A673 (cell line): ENCODE data around the gene DENND1A. TPM values are rescaled to one million over a fixed set of nuclear protein-coding genes. Genes with fewer than 3 reads are reported as not detected.

ENCODE experiments used
- BruUV-seq: library from RNA; stranded (reverse); fragments of 400-500 nt; replicated peaks from 2 replicates; lab custom pipeline; 2021; lab: Mats Ljungman, UMichigan
- CTCF ChIA-PET: fragments of 300-600 bp; sonication (Branson Sonifier 250); formaldehyde crosslinking; loops from one replicate; lab custom pipeline; 2022; ENCODE audit warnings: antibody characterized with exemption; lab: Charles Lee
- POLR2A ChIA-PET: fragments of 300-600 bp; sonication (Branson Sonifier 250); formaldehyde crosslinking; loops from one replicate; lab custom pipeline; 2022; ENCODE audit warnings: antibody characterized with exemption; ENCODE audit not compliant: low non-redundant PET; lab: Charles Lee
- DNase-seq: peaks from one replicate; pipeline ENCODE4 v3.0.0-alpha.2; 2015; ENCODE audit warnings: low spot score
- H3K27ac ChIP-seq: fragments of 200-600 bp; sonication (generic); 2 replicates; pipeline ENCODE4 v1.5.1; 2016; ENCODE audit warnings: mixed run types, low read depth, mild to moderate bottlenecking, mixed read lengths, antibody characterized with exemption, low read length; ENCODE audit not compliant: poor library complexity, severe bottlenecking
- H3K27me3 ChIP-seq: fragments of 200-600 bp; sonication (generic); replicated peaks from 2 replicates; pipeline ENCODE4 v1.6.1; 2017; ENCODE audit warnings: mixed run types, low read depth, mild to moderate bottlenecking, mixed read lengths, antibody characterized with exemption, low read length; ENCODE audit not compliant: insufficient read depth, poor library complexity
- H3K36me3 ChIP-seq: fragments of 200-600 bp; sonication (generic); 2 replicates; pipeline ENCODE4 v1.6.1; 2016; ENCODE audit warnings: mixed run types, mild to moderate bottlenecking, mixed read lengths, antibody characterized with exemption, low read length; ENCODE audit not compliant: insufficient read depth, poor library complexity, severe bottlenecking
- H3K4me1 ChIP-seq: fragments of 200-600 bp; sonication (generic); 2 replicates; pipeline ENCODE4 v1.6.1; 2017; ENCODE audit warnings: mixed run types, mild to moderate bottlenecking, mixed read lengths, antibody characterized with exemption, low read length; ENCODE audit not compliant: insufficient read depth, poor library complexity, severe bottlenecking
- H3K4me3 ChIP-seq: fragments of 200-600 bp; sonication (generic); 2 replicates; pipeline ENCODE4 v1.5.1; 2016; ENCODE audit warnings: low read depth, mixed run types, mild to moderate bottlenecking, mixed read lengths, low read length; ENCODE audit not compliant: poor library complexity, severe bottlenecking
- H3K9me3 ChIP-seq: fragments of 200-600 bp; sonication (generic); 2 replicates; pipeline ENCODE4 v1.6.1; 2016; ENCODE audit warnings: mixed run types, low read depth, mild to moderate bottlenecking, mixed read lengths, antibody characterized with exemption, low read length; ENCODE audit not compliant: poor library complexity, severe bottlenecking
- CTCF ChIP-seq: fragments of 300-800, 200-600 bp; sonication (generic); conservative IDR thresholded peaks from 2 replicates; pipeline ENCODE4 v1.5.1; 2017; ENCODE audit warnings: low read depth, mild to moderate bottlenecking, antibody characterized with exemption, low read length, moderate library complexity, mixed read lengths
- EZH2 ChIP-seq: fragments of 200-600 bp; sonication (generic); IDR thresholded peaks from 2 replicates; pipeline ENCODE4 v1.6.1; 2017; ENCODE audit warnings: borderline replicate concordance, low read depth, mild to moderate bottlenecking, mixed read lengths, antibody characterized with exemption, low read length; ENCODE audit not compliant: poor library complexity, severe bottlenecking
- intact Hi-C: fragments of 100-400 bp; cut with micrococcal nuclease; formaldehyde crosslinking; loops from one replicate; pipeline ENCODE4 v1.10.0; 2022; ENCODE audit not compliant: unreplicated experiment
- total RNA-seq: library from RNA; stranded (reverse); gene quantifications from 2 replicates; pipeline ENCODE4 v1.2.3, GENCODE V29; 2021

Gene DENND1A
- total RNA-seq, 1 experiment from 2014 or later: 12.0 TPM

DNA sequence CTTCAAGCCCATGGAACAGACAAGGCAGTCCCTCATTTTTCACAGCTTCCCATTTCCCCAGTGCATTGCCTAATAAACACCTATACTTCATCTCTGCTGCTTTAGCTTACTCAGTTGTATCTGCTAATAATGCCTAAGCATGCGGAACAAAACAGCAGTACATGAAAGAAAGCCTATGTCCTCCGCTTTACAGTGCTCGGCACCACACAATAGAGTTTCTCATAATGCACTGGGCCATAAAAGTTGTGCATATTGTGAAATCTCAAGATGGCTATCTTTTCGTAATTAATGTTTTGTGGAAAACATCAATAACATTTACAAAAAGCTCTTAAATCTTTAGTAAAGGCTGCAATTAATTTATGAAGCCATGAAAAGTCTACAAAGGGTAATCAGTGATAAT lies 69.3 kb downstream of the DENND1A start:
- no TSS peak for BruUV-seq
- POLR2A ChIA-PET: no interaction called here
- intact Hi-C loops: loop anchor here (10.0 kb wide), 1 partner anchor 144 kb away; no protein-coding TSS in a partner anchor

DNA sequence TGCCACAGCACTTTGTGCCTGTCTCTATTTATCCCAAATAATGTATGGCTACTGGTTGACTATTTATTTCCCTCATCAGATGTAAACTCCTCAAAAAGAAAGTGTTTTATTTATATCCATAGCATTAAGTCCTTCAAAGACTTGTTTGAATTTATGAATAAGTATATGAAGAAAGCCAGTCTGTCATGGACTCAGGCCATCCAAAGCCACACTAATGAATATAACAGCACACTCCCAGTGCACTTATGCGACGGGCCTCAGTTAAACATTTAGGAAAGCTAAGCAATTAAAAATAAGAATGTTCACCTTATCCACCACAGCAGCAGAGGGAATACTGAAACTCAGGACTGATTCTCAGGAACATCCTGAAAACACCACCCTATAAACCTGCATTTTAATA lies 77.5 kb downstream of the DENND1A start:
- no peak for DNase-seq
- Histone ChIP-seq H3K27ac (no peak overlapping the region), H3K4me1 (no peaks in the 10 kb centered on the region), H3K36me3 (no peaks in the 10 kb centered on the region), H3K9me3 (peaks cover 2% of the 10 kb centered on the region), H3K4me3 (no peak overlapping the region), H3K27me3 (peaks cover 54% of the 10 kb centered on the region)
- intact Hi-C loops: no loop called here
- BruUV-seq: no TSS peak
- CTCF ChIA-PET: no interaction called here
- POLR2A ChIA-PET: no interaction called here
- no peak for TF ChIP-seq CTCF
- TF ChIP-seq EZH2: no peak

More for the DNA sequence above, 69.3 kb downstream of the DENND1A start:
- H3K36me3 ChIP-seq: no peaks in the 10 kb centered on the region
- no peak overlapping the region for H3K4me3 ChIP-seq
- H3K9me3 ChIP-seq: no peaks in the 10 kb centered on the region
- CTCF ChIA-PET: no interaction called here
- H3K27me3 ChIP-seq: peaks cover 81% of the 10 kb centered on the region
- TF ChIP-seq EZH2 (no peak), CTCF (no peak)
- no peak overlapping the region for H3K27ac ChIP-seq
- DNase-seq: no peak
- peaks cover 20% of the 10 kb centered on the region for H3K4me1 ChIP-seq

GRCh38 chr9:123851851-123852250 lies 78.1 kb downstream of the DENND1A start:
- ChIA-PET POLR2A (interaction anchor here (0.6 kb wide), 1 partner anchor 1763 kb away, joined by 5 read pairs; no protein-coding TSS in a partner anchor), CTCF (no interaction called here)
- TF ChIP-seq CTCF: no peak
- no peak for TF ChIP-seq EZH2

More at GRCh38 chr9:123851851-123852250, 78.1 kb downstream of the DENND1A start:
- peaks cover 8% of the 10 kb centered on the region for H3K9me3 ChIP-seq
- BruUV-seq: no TSS peak
- no peaks in the 10 kb centered on the region for H3K36me3 ChIP-seq
- no peak overlapping the region for H3K27ac ChIP-seq
- H3K27me3 ChIP-seq: peaks cover 48% of the 10 kb centered on the region
- intact Hi-C loops: no loop called here
- H3K4me3 ChIP-seq: no peak overlapping the region
- no peaks in the 10 kb centered on the region for H3K4me1 ChIP-seq
- DNase-seq: no peak
